WTC11 (cell line): ENCODE results near the gene AGAP1. TPM values are rescaled to one million over a fixed set of nuclear protein-coding genes. Genes with fewer than 3 reads are reported as not detected.

Experiments used
- ATF1 ChIP-seq: sonication (generic); formaldehyde crosslinking; IDR thresholded peaks from 2 replicates; pipeline ENCODE4 v1.8.1; 2023; ENCODE audit warnings: mild to moderate bottlenecking, moderate library complexity, missing genetic modification reagents
- CREM ChIP-seq: sonication (generic); formaldehyde crosslinking; IDR thresholded peaks from 2 replicates; pipeline ENCODE4 v1.8.1; 2022; ENCODE audit warnings: mild to moderate bottlenecking, missing genetic modification reagents, moderate library complexity
- ESRRA ChIP-seq: sonication (generic); formaldehyde crosslinking; IDR thresholded peaks from 2 replicates; pipeline ENCODE4 v1.8.1; 2022; ENCODE audit warnings: mild to moderate bottlenecking, missing genetic modification reagents, borderline replicate concordance
- FOXP4 ChIP-seq: sonication (generic); formaldehyde crosslinking; IDR thresholded peaks from 2 replicates; pipeline ENCODE4 v1.8.0; 2022; ENCODE audit warnings: mild to moderate bottlenecking, missing genetic modification reagents
- RELA ChIP-seq: sonication (generic); formaldehyde crosslinking; IDR thresholded peaks from 2 replicates; pipeline ENCODE4 v1.8.1; 2022; ENCODE audit warnings: missing genetic modification reagents, mild to moderate bottlenecking, borderline replicate concordance
- SMAD3 ChIP-seq: sonication (generic); formaldehyde crosslinking; IDR thresholded peaks from 2 replicates; pipeline ENCODE4 v1.8.0; 2022; ENCODE audit warnings: missing genetic modification reagents, mild to moderate bottlenecking, borderline replicate concordance
- SOX15 ChIP-seq: fragments of 250-450 bp; sonication (Bioruptor Pico); IDR thresholded peaks from 2 replicates; pipeline ENCODE4 v1.9.0; 2021; ENCODE audit warnings: mild to moderate bottlenecking
- STAT6 ChIP-seq: sonication (generic); formaldehyde crosslinking; conservative IDR thresholded peaks from 2 replicates; pipeline ENCODE4 v1.8.1; 2023; ENCODE audit warnings: mild to moderate bottlenecking, low read depth, missing genetic modification reagents, moderate library complexity
- USF1 ChIP-seq: sonication (generic); formaldehyde crosslinking; IDR thresholded peaks from 2 replicates; pipeline ENCODE4 v1.8.0; 2022; ENCODE audit warnings: mild to moderate bottlenecking, missing genetic modification reagents
- ZNF281 ChIP-seq: sonication (generic); formaldehyde crosslinking; IDR thresholded peaks from 2 replicates; pipeline ENCODE4 v1.8.0; 2023; ENCODE audit warnings: mild to moderate bottlenecking, missing genetic modification reagents
- ZNF416 ChIP-seq: fragments of 250-450 bp; sonication (Bioruptor Pico); IDR thresholded peaks from 2 replicates; pipeline ENCODE4 v1.9.0; 2021; ENCODE audit warnings: mild to moderate bottlenecking, inconsistent platforms
- total RNA-seq: library from RNA; stranded (reverse); gene quantifications from 3 replicates; pipeline ENCODE4 v1.2.3, GENCODE V29; 2021
- TF ChIP-seq, protein P1 (sequence below): fragments of 250-450 bp; sonication (Bioruptor Pico); IDR thresholded peaks from 2 replicates; pipeline ENCODE4 v1.9.0; 2021; ENCODE audit warnings: mild to moderate bottlenecking
- TF ChIP-seq, protein P2 (sequence below): fragments of 250-450 bp; sonication (Bioruptor Pico); conservative IDR thresholded peaks from 2 replicates; pipeline ENCODE4 v1.9.0; 2021; ENCODE audit warnings: mild to moderate bottlenecking
- TF ChIP-seq, protein P3 (sequence below): sonication (generic); formaldehyde crosslinking; IDR thresholded peaks from 2 replicates; pipeline ENCODE4 v1.8.1; 2022; ENCODE audit warnings: low read depth, mild to moderate bottlenecking, moderate library complexity, missing genetic modification reagents, borderline replicate concordance
- TF ChIP-seq, protein P4 (sequence below): sonication (generic); formaldehyde crosslinking; IDR thresholded peaks from 2 replicates; pipeline ENCODE4 v1.8.0; 2022; ENCODE audit warnings: missing genetic modification reagents

The AGAP1 gene
- total RNA-seq, 1 experiment from 2014 or later = 49.3 TPM

DNA sequence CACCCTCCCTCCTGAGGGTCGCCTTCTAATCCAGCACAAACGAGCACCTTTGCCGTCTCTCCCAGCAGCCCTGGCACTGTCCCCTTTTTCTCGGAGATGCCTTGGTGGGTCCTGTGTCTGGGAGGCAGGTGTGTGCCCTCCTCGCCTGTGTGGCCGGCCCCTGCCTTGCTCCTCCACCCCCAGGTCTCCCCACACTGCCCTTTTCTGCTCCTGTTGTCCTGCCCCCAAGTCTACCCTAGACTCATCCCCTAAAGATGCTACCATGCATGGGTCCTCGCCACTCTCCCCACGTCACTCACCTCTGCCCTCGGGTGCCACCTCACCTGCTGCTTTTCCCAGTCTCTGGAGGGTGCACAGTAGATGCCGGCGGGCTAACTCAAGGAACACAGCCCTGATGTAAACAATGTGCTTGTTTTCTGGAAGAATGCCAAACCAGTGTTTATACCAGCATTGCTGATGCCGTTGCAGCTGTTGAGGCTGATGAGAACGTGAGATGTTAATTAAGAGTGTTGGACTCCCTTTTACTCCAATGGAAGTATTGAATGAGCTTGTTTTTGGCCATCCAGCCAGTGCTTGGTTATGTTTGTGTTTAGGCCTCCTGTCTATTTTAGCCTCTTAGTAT lies 223.1 kb downstream of the AGAP1 start (continued):
- no peak for TF ChIP-seq FOXP4 (CRISPR knock-in tag)
- TF ChIP-seq, protein P1, sequence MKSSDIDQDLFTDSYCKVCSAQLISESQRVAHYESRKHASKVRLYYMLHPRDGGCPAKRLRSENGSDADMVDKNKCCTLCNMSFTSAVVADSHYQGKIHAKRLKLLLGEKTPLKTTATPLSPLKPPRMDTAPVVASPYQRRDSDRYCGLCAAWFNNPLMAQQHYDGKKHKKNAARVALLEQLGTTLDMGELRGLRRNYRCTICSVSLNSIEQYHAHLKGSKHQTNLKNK (CRISPR knock-in tag) = no peak
- TF ChIP-seq, protein P2, sequence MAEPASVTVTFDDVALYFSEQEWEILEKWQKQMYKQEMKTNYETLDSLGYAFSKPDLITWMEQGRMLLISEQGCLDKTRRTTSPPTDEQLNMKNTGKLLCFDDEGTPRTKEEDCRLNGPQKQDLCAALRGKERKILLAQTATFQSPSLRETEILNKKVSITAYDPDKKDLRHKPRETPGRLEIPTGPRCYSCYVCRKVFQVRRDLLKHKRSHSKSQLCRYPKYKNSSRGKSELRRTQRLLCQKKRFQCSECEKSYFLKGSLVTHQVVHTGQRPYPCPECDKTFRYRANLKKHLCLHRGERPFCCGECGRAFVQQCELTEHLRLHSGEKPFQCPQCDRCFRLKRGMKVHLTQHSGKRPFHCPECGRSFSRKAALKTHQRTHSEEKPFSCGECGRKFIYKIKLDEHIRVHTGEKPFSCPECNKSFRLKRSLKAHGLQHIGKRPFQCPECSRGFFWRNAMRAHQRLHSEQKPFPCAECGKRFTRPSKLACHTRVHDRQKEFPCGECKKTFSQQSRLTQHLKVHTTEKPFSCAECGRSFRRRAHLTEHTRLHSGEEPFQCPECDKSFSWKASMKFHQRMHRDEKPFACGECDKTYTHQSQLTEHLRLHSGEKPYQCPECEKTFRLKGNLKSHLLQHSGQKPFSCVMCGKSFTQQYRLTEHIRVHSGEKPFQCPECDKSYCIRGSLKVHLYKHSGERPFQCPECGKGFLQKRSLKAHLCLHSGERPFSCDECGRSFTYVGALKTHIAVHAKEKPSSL = no peak
- TF ChIP-seq SOX15 (CRISPR knock-in tag) = no peak
- TF ChIP-seq, protein P3, sequence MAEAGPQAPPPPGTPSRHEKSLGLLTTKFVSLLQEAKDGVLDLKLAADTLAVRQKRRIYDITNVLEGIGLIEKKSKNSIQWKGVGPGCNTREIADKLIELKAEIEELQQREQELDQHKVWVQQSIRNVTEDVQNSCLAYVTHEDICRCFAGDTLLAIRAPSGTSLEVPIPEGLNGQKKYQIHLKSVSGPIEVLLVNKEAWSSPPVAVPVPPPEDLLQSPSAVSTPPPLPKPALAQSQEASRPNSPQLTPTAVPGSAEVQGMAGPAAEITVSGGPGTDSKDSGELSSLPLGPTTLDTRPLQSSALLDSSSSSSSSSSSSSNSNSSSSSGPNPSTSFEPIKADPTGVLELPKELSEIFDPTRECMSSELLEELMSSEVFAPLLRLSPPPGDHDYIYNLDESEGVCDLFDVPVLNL (CRISPR knock-in tag) = no peak
- TF ChIP-seq USF1 (CRISPR knock-in tag) = no peak
- no peak for TF ChIP-seq ESRRA (CRISPR knock-in tag)
- TF ChIP-seq ZNF281 (CRISPR knock-in tag) = no peak
- no peak for TF ChIP-seq CREM (CRISPR knock-in tag)
- TF ChIP-seq SMAD3 (CRISPR knock-in tag) = no peak
- TF ChIP-seq, protein P4, sequence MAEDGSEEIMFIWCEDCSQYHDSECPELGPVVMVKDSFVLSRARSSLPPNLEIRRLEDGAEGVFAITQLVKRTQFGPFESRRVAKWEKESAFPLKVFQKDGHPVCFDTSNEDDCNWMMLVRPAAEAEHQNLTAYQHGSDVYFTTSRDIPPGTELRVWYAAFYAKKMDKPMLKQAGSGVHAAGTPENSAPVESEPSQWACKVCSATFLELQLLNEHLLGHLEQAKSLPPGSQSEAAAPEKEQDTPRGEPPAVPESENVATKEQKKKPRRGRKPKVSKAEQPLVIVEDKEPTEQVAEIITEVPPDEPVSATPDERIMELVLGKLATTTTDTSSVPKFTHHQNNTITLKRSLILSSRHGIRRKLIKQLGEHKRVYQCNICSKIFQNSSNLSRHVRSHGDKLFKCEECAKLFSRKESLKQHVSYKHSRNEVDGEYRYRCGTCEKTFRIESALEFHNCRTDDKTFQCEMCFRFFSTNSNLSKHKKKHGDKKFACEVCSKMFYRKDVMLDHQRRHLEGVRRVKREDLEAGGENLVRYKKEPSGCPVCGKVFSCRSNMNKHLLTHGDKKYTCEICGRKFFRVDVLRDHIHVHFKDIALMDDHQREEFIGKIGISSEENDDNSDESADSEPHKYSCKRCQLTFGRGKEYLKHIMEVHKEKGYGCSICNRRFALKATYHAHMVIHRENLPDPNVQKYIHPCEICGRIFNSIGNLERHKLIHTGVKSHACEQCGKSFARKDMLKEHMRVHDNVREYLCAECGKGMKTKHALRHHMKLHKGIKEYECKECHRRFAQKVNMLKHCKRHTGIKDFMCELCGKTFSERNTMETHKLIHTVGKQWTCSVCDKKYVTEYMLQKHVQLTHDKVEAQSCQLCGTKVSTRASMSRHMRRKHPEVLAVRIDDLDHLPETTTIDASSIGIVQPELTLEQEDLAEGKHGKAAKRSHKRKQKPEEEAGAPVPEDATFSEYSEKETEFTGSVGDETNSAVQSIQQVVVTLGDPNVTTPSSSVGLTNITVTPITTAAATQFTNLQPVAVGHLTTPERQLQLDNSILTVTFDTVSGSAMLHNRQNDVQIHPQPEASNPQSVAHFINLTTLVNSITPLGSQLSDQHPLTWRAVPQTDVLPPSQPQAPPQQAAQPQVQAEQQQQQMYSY (CRISPR knock-in tag) = no peak
- no peak for TF ChIP-seq RELA
- TF ChIP-seq ATF1 = no peak
- TF ChIP-seq STAT6 (CRISPR knock-in tag) = no peak
- TF ChIP-seq ZNF416 (CRISPR knock-in tag) = no peak
